ENCODE measurements around the gene FAT1. TPM values are rescaled to one million over a fixed set of nuclear protein-coding genes. Genes with fewer than 3 reads are reported as not detected.
A peak's percentile ranks its signal among the peaks of the same experiment; 100 is the strongest.

FAT1 gene
- total RNA-seq, 2 experiments from 2014 or later, result not detected

- H3K27me3 Mint-ChIP-seq, result peaks cover 4% of the 10 kb centered on the region
- CTCF ChIA-PET, result interaction anchor here (0.8 kb wide), 1 partner anchor 11 kb away, joined by 3 read pairs; no protein-coding TSS in a partner anchor
- no peaks in the 10 kb centered on the region for H3K36me3 Mint-ChIP-seq
- no peak for DNase-seq
- no peaks in the 10 kb centered on the region for H3K9me3 Mint-ChIP-seq
- no peak overlapping the region for H3K4me3 Mint-ChIP-seq
- POLR2A ChIA-PET, result no interaction called here
- intact Hi-C loops (cut with micrococcal nuclease), result no loop called here
- no peak overlapping the region for H3K27ac Mint-ChIP-seq
- H3K4me1 Mint-ChIP-seq (ENCODE audit: low read depth), result no peaks in the 10 kb centered on the region
Observed at GRCh38 chr4:186598686-186599085, 125.0 kb downstream of the FAT1 start.

- ChIA-PET POLR2A (no interaction called here), CTCF (no interaction called here)
- no peak for DNase-seq
- intact Hi-C loops (cut with micrococcal nuclease), result no loop called here
- no peaks in the 10 kb centered on the region for H3K36me3 Mint-ChIP-seq
- no peak overlapping the region for H3K27ac Mint-ChIP-seq
- H3K4me1 Mint-ChIP-seq (ENCODE audit: low read depth), result no peaks in the 10 kb centered on the region
- H3K9me3 Mint-ChIP-seq, result no peaks in the 10 kb centered on the region
- peaks cover 4% of the 10 kb centered on the region for H3K27me3 Mint-ChIP-seq
- no peak overlapping the region for H3K4me3 Mint-ChIP-seq
Observed at GRCh38 chr4:186596850-186597390, 126.7 kb downstream of the FAT1 start.

GRCh38 chr4:186596346-186596745 lies 127.3 kb downstream of the FAT1 start:
- Mint-ChIP-seq H3K27me3 (peaks cover 4% of the 10 kb centered on the region), H3K4me3 (no peak overlapping the region), H3K27ac (no peak overlapping the region), H3K36me3 (no peaks in the 10 kb centered on the region), H3K4me1 (ENCODE audit: low read depth) (no peaks in the 10 kb centered on the region), H3K9me3 (no peaks in the 10 kb centered on the region)
- ChIA-PET POLR2A (no interaction called here), CTCF (no interaction called here)
- intact Hi-C loops (cut with micrococcal nuclease), result no loop called here
- DNase-seq, result no peak

GRCh38 chr4:186593587-186593973 lies 130.1 kb downstream of the FAT1 start:
- Mint-ChIP-seq H3K9me3 (no peaks in the 10 kb centered on the region), H3K27me3 (peaks cover 7% of the 10 kb centered on the region), H3K36me3 (no peaks in the 10 kb centered on the region), H3K4me3 (no peak overlapping the region), H3K4me1 (ENCODE audit: low read depth) (no peaks in the 10 kb centered on the region), H3K27ac (no peak overlapping the region)
- POLR2A ChIA-PET, result no interaction called here
- intact Hi-C loops (cut with micrococcal nuclease), result no loop called here
- CTCF ChIA-PET, result no interaction called here
- no peak for DNase-seq

- H3K27ac Mint-ChIP-seq, result no peak overlapping the region
- CTCF ChIA-PET, result interaction anchor here (0.6 to 1.2 kb wide), 2 partner anchors 297 to 299 kb away, joined by 3 to 4 read pairs; no protein-coding TSS in a partner anchor
- no peaks in the 10 kb centered on the region for H3K9me3 Mint-ChIP-seq
- H3K4me1 Mint-ChIP-seq (ENCODE audit: low read depth), result no peaks in the 10 kb centered on the region
- H3K4me3 Mint-ChIP-seq, result no peak overlapping the region
- intact Hi-C loops (cut with micrococcal nuclease), result no loop called here
- POLR2A ChIA-PET, result no interaction called here
- no peaks in the 10 kb centered on the region for H3K36me3 Mint-ChIP-seq
- peaks cover 7% of the 10 kb centered on the region for H3K27me3 Mint-ChIP-seq
- no peak for DNase-seq
Observed at GRCh38 chr4:186592966-186593586, 130.6 kb downstream of the FAT1 start.

GRCh38 chr4:186592445-186592844 lies 131.2 kb downstream of the FAT1 start:
- H3K4me1 Mint-ChIP-seq (ENCODE audit: low read depth), result no peaks in the 10 kb centered on the region
- no peak overlapping the region for H3K4me3 Mint-ChIP-seq
- POLR2A ChIA-PET, result no interaction called here
- intact Hi-C loops (cut with micrococcal nuclease), result no loop called here
- H3K36me3 Mint-ChIP-seq, result no peaks in the 10 kb centered on the region
- H3K27me3 Mint-ChIP-seq, result peaks cover 5% of the 10 kb centered on the region
- CTCF ChIA-PET, result interaction anchor here (0.6 to 1.2 kb wide), 2 partner anchors 297 to 300 kb away, joined by 3 to 4 read pairs; no protein-coding TSS in a partner anchor
- H3K27ac Mint-ChIP-seq, result no peak overlapping the region
- DNase-seq, result no peak
- H3K9me3 Mint-ChIP-seq, result no peaks in the 10 kb centered on the region

- ChIA-PET CTCF (interaction anchor here (0.6 kb wide), 1 partner anchor 136 kb away, joined by 3 read pairs; no protein-coding TSS in a partner anchor), POLR2A (no interaction called here)
- no peak for DNase-seq
- no peaks in the 10 kb centered on the region for H3K4me1 Mint-ChIP-seq (ENCODE audit: low read depth)
- no peak overlapping the region for H3K4me3 Mint-ChIP-seq
- H3K9me3 Mint-ChIP-seq, result no peaks in the 10 kb centered on the region
- H3K27ac Mint-ChIP-seq, result no peak overlapping the region
- intact Hi-C loops (cut with micrococcal nuclease), result no loop called here
- H3K36me3 Mint-ChIP-seq, result no peaks in the 10 kb centered on the region
- peaks cover 2% of the 10 kb centered on the region for H3K27me3 Mint-ChIP-seq
Observed at GRCh38 chr4:186591651-186592050, 132.0 kb downstream of the FAT1 start.

- Mint-ChIP-seq H3K27ac (no peak overlapping the region), H3K4me1 (ENCODE audit: low read depth) (no peaks in the 10 kb centered on the region), H3K36me3 (no peaks in the 10 kb centered on the region), H3K27me3 (peaks cover 2% of the 10 kb centered on the region), H3K4me3 (no peak overlapping the region), H3K9me3 (no peaks in the 10 kb centered on the region)
- ChIA-PET CTCF (interaction anchor here (1.7 to 2.3 kb wide), 2 partner anchors 11 to 290 kb away, joined by 3 to 20 read pairs; no protein-coding TSS in a partner anchor), POLR2A (no interaction called here)
- intact Hi-C loops (cut with micrococcal nuclease), result no loop called here
- no peak for DNase-seq
Observed at GRCh38 chr4:186588503-186588902, 135.2 kb downstream of the FAT1 start.

- intact Hi-C loops (cut with micrococcal nuclease), result loop anchor here (1.0 kb wide), 2 partner anchors 290 to 519 kb away; no protein-coding TSS in a partner anchor
- H3K27ac Mint-ChIP-seq, result no peak overlapping the region
- H3K4me3 Mint-ChIP-seq, result no peak overlapping the region
- H3K27me3 Mint-ChIP-seq, result peaks cover 2% of the 10 kb centered on the region
- peaks cover under 1% of the 10 kb centered on the region for H3K9me3 Mint-ChIP-seq
- ChIA-PET POLR2A (no interaction called here), CTCF (interaction anchor here (0.8 to 2.3 kb wide), 18 partner anchors 10 to 550 kb away, joined by 3 to 26 read pairs (median 3); no protein-coding TSS in a partner anchor)
- peak; percentile 67 for DNase-seq
- H3K36me3 Mint-ChIP-seq, result no peaks in the 10 kb centered on the region
- no peaks in the 10 kb centered on the region for H3K4me1 Mint-ChIP-seq (ENCODE audit: low read depth)
Observed at GRCh38 chr4:186587416-186588018, 136.1 kb downstream of the FAT1 start.

GRCh38 chr4:186586205-186586604 lies 137.5 kb downstream of the FAT1 start:
- Mint-ChIP-seq H3K27ac (no peak overlapping the region), H3K36me3 (no peaks in the 10 kb centered on the region), H3K9me3 (peaks cover 6% of the 10 kb centered on the region), H3K4me3 (no peak overlapping the region), H3K27me3 (peaks cover 2% of the 10 kb centered on the region), H3K4me1 (ENCODE audit: low read depth) (no peaks in the 10 kb centered on the region)
- ChIA-PET POLR2A (no interaction called here), CTCF (interaction anchor here (1.0 to 1.7 kb wide), 5 partner anchors 114 to 519 kb away, joined by 3 to 26 read pairs (median 5); no protein-coding TSS in a partner anchor)
- no peak for DNase-seq
- intact Hi-C loops (cut with micrococcal nuclease), result no loop called here

- no peaks in the 10 kb centered on the region for H3K36me3 Mint-ChIP-seq
- ChIA-PET POLR2A (interaction anchor here (0.6 kb wide), 1 partner anchor 80 kb away, joined by 3 read pairs; no protein-coding TSS in a partner anchor), CTCF (no interaction called here)
- H3K4me1 Mint-ChIP-seq (ENCODE audit: low read depth), result no peaks in the 10 kb centered on the region
- peaks cover 6% of the 10 kb centered on the region for H3K9me3 Mint-ChIP-seq
- no peak for DNase-seq
- peaks cover 2% of the 10 kb centered on the region for H3K27me3 Mint-ChIP-seq
- H3K27ac Mint-ChIP-seq, result no peak overlapping the region
- H3K4me3 Mint-ChIP-seq, result no peak overlapping the region
- intact Hi-C loops (cut with micrococcal nuclease), result no loop called here
Observed at GRCh38 chr4:186584912-186585311, 138.7 kb downstream of the FAT1 start.

GRCh38 chr4:186581421-186581820 lies 142.2 kb downstream of the FAT1 start:
- no peaks in the 10 kb centered on the region for H3K36me3 Mint-ChIP-seq
- no peak for DNase-seq
- no peak overlapping the region for H3K27ac Mint-ChIP-seq
- intact Hi-C loops (cut with micrococcal nuclease), result no loop called here
- ChIA-PET POLR2A (no interaction called here), CTCF (no interaction called here)
- H3K4me3 Mint-ChIP-seq, result no peak overlapping the region
- no peaks in the 10 kb centered on the region for H3K4me1 Mint-ChIP-seq (ENCODE audit: low read depth)
- no peaks in the 10 kb centered on the region for H3K27me3 Mint-ChIP-seq
- H3K9me3 Mint-ChIP-seq, result peaks cover 6% of the 10 kb centered on the region
